Measurements from ENCODE around the gene SLC7A1.
A peak's percentile ranks its signal among the peaks of the same experiment; 100 is the strongest.

SLC7A1 gene

GRCh38 chr13:29500386-29500785, 95.1 kb downstream of the SLC7A1 start:
- Mint-ChIP-seq H3K9me3 (no peaks in the 10 kb centered on the region), H3K4me3 (no peak overlapping the region), H3K4me1 (peaks cover 35% of the 10 kb centered on the region), H3K36me3 (ENCODE audit: low read depth) (no peaks in the 10 kb centered on the region), H3K27me3 (ENCODE audit: low read depth, poor library complexity) (peaks cover 8% of the 10 kb centered on the region), H3K27ac (no peak overlapping the region)
- TF ChIP-seq CTCF (IDR thresholded peaks at IDR 0.05): no peak
- no peak for DNase-seq

- no peak for DNase-seq
- no peaks in the 10 kb centered on the region for H3K9me3 Mint-ChIP-seq
- peaks cover 35% of the 10 kb centered on the region for H3K4me1 Mint-ChIP-seq
- H3K27me3 Mint-ChIP-seq (ENCODE audit: low read depth, poor library complexity): peaks cover 8% of the 10 kb centered on the region
- H3K4me3 Mint-ChIP-seq: no peak overlapping the region
- no peak for TF ChIP-seq CTCF (IDR thresholded peaks at IDR 0.05)
- no peaks in the 10 kb centered on the region for H3K36me3 Mint-ChIP-seq (ENCODE audit: low read depth)
- no peak overlapping the region for H3K27ac Mint-ChIP-seq
These were observed 95.9 kb downstream of the SLC7A1 start for GRCh38 chr13:29499506-29500165.

GRCh38 chr13:29498426-29499040, 97.0 kb downstream of the SLC7A1 start:
- Mint-ChIP-seq H3K27ac (no peak overlapping the region), H3K4me1 (peaks cover 30% of the 10 kb centered on the region), H3K36me3 (ENCODE audit: low read depth) (no peaks in the 10 kb centered on the region), H3K27me3 (ENCODE audit: low read depth, poor library complexity) (peaks cover 2% of the 10 kb centered on the region), H3K9me3 (no peaks in the 10 kb centered on the region), H3K4me3 (no peak overlapping the region)
- no peak for DNase-seq
- TF ChIP-seq CTCF (IDR thresholded peaks at IDR 0.05): no peak

GRCh38 chr13:29497137-29497654, 98.3 kb downstream of the SLC7A1 start:
- DNase-seq: peak; percentile 43
- TF ChIP-seq CTCF (IDR thresholded peaks at IDR 0.05): no peak
- Mint-ChIP-seq H3K4me1 (peaks cover 24% of the 10 kb centered on the region), H3K36me3 (ENCODE audit: low read depth) (no peaks in the 10 kb centered on the region), H3K27ac (peak overlapping the region; percentile 57), H3K27me3 (ENCODE audit: low read depth, poor library complexity) (no peaks in the 10 kb centered on the region), H3K9me3 (no peaks in the 10 kb centered on the region), H3K4me3 (no peak overlapping the region)

- Mint-ChIP-seq H3K4me1 (peaks cover 24% of the 10 kb centered on the region), H3K27me3 (ENCODE audit: low read depth, poor library complexity) (no peaks in the 10 kb centered on the region), H3K36me3 (ENCODE audit: low read depth) (no peaks in the 10 kb centered on the region), H3K27ac (no peak overlapping the region), H3K4me3 (no peak overlapping the region), H3K9me3 (no peaks in the 10 kb centered on the region)
- TF ChIP-seq CTCF (IDR thresholded peaks at IDR 0.05): no peak
- DNase-seq: no peak
These were observed 99.2 kb downstream of the SLC7A1 start for GRCh38 chr13:29496241-29496712.
